DOHH2 (cell line): ENCODE results near the gene ICE2.

Experiments
- CTCF ChIP-seq: fragments of 200-600 bp; sonication (generic); IDR thresholded peaks from one replicate; pipeline ENCODE4 v1.5.1; 2014; ENCODE audit warnings: antibody characterized with exemption, mild to moderate bottlenecking, low read depth, low read length; ENCODE audit not compliant: poor library complexity, severe bottlenecking
- EZH2phosphoT487 ChIP-seq: fragments of 200-600 bp; sonication (generic); IDR thresholded peaks from 2 replicates; pipeline ENCODE4 v1.6.1; 2017; ENCODE audit warnings: borderline replicate concordance, mild to moderate bottlenecking, antibody characterized with exemption, low read length, moderate library complexity, mixed read lengths

DNA sequence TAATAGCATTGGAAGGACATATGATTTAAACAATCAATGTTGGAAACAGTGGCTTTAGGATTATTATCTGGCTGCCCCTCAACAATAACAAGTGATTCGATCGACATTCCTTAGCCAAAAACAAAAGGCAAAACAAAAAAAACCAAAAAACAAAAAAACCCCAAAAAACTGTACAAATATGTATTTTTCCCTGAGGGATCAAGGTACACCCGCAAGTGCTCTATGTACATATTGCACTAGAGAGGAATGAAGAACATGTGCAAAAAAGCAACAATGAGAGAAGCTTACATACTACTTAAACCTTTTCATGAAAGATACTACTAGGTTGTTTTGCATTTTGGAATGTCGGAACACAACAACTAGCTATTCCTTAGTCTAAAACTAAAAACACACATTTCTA lies 14.2 kb upstream of the ICE2 start:
- TF ChIP-seq CTCF (no peak), EZH2phosphoT487 (no peak)
